ENCODE measurements around the gene ATP2C2. TPM values are rescaled to one million over a fixed set of nuclear protein-coding genes. Genes with fewer than 3 reads are reported as not detected.

The ATP2C2 gene
- total RNA-seq, 1 donor from 2014 or later, result 33.2 TPM

GRCh38 chr16:84509032-84509950 lies 141.0 kb downstream of the ATP2C2 start:
- DNase-seq (ENCODE audit: low spot score), result no peak

GRCh38 chr16:84511180-84511800 lies 143.0 kb downstream of the ATP2C2 start:
- peak; percentile 89 for DNase-seq (ENCODE audit: low spot score)

GRCh38 chr16:84511831-84512230 lies 143.5 kb downstream of the ATP2C2 start:
- DNase-seq (ENCODE audit: low spot score), result no peak

GRCh38 chr16:84513123-84513522 lies 144.8 kb downstream of the ATP2C2 start:
- DNase-seq (ENCODE audit: low spot score), result no peak

GRCh38 chr16:84513666-84514065 lies 145.3 kb downstream of the ATP2C2 start:
- no peak for DNase-seq (ENCODE audit: low spot score)

Other genes starting within 250 kb of the ATP2C2 start
- 18.3 TPM for gene HSDL1, start 223.4 kb upstream of the ATP2C2 start, total RNA-seq
- gene DNAAF1, start 223.2 kb upstream of the ATP2C2 start, total RNA-seq, result 1.7 TPM
- 66.4 TPM for gene TAF1C, start 181.5 kb upstream of the ATP2C2 start, total RNA-seq
- 0.42 TPM for gene ADAD2, start 177.4 kb upstream of the ATP2C2 start, total RNA-seq
- gene KCNG4, start 128.5 kb upstream of the ATP2C2 start, total RNA-seq, result not detected
- 63.5 TPM for gene WFDC1, start 73.7 kb upstream of the ATP2C2 start, total RNA-seq
- gene MEAK7, start 136.1 kb downstream of the ATP2C2 start, total RNA-seq, result 53.9 TPM
- 79.6 TPM for gene COTL1, start 249.5 kb downstream of the ATP2C2 start, total RNA-seq

Data from ureter (tissue), 1 donor.